Fibroblast of skin of scalp (primary cell): ENCODE measurements around the gene DNM2.
A peak's percentile ranks its signal among the peaks of the same experiment; 100 is the strongest.
"Not testable (repeated sequence)": the region's sequence is repeated elsewhere in the genome, so short reads cannot be mapped to it uniquely, and the experiment has no call there.

Source experiments
- DNase-seq: peaks from one replicate; pipeline ENCODE4 v3.0.0-alpha.2; 2013

DNM2 gene

DNA sequence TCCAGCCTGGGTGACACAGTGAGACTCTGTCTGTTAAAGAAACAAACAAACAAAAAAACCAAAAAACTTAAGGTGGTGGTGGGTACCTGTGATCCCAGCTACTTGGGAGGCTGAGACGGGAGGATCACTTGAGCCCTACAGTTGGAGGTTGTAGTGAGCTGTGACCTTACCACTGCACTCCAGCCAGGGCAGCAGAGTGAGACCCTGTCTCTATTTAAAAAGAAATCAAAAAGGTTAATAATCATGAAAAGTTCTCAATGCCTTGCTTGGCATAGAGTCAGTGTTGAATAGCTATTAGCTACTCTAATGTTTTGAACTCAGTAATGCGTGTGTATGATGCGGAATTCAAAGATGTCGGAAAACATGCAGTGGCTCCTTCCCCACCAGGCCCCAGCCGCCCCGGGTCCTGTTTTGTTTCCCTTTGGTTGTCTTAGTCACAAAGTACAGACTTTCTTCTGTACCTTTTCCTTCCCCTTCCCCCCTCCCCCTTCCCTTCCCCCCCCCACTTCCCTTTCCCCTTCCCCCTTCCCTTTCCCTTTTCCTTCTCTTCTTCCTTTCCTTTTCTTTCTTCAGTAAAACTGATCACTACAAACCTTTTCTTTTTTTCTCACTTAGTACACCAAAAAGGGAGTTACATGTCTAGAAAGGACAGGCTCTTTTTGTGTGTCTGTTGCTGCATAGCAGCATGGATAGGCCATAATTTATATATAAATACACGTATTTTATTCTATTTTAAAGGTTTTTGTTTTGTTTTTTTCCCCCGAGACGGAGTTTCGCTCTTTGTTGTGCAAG lies 35.2 kb downstream of the DNM2 start:
- no peak for DNase-seq

- DNase-seq: no peak
Observed at GRCh38 chr19:10756371-10756770, 38.5 kb downstream of the DNM2 start.

DNA sequence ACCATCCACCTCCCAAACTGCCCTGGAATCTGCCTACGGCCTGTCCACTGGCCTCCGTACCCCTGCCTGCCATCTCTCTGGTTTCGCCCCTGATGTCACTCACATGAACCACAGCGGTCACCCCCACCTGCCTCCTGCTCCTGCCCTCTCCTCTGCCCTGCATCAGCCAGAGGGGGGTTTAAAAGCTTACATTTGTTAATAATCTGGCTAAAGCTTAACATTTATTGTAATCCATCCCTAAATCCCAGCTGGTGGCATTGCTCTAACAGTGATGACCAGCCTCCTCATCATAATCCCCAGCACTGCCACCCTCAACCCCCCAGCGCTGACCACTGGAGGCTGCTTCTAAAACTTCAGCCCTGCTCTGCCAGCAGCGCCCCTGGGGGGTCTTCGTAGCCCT lies 38.9 kb downstream of the DNM2 start:
- no peak for DNase-seq

DNA sequence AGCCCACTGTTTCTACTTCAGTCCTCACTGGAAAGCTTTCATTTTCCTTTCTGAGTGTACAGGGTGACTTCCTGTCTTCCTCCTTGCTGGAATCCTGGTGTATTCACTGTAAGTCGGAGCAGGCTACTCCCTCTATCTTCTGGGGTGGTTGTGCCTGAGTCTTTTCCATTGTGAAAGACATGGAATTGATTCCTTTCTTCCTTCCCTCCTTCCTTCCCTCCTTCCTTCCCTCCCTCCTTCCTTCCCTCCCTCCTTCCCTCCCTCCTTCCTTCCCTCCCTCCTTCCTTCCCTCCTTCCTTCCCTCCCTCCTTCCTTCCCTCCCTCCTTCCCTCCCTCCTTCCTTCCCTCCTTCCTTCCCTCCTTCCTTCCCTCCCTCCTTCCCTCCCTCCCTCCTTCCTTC lies 40.2 kb downstream of the DNM2 start:
- DNase-seq: not testable (repeated sequence)

DNA sequence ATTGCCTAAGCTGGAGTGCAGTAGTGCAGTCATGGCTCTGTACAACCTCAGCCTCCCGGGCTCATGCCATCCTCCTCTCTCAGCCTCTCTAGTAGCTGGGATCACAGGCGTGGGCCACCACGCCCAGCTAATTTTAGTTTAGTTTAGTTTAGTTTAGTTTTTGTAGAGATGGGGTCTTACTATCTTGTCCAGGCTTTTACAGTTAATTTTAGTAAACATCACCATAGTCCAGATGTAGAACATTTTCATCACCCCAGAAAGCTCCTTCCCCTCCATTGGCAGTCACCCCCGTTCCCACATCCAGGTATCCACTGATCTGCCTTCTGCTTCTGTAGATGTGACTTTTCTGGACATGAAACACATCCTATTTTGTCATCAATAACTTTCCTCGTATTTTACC lies 41.1 kb downstream of the DNM2 start:
- no peak for DNase-seq

DNA sequence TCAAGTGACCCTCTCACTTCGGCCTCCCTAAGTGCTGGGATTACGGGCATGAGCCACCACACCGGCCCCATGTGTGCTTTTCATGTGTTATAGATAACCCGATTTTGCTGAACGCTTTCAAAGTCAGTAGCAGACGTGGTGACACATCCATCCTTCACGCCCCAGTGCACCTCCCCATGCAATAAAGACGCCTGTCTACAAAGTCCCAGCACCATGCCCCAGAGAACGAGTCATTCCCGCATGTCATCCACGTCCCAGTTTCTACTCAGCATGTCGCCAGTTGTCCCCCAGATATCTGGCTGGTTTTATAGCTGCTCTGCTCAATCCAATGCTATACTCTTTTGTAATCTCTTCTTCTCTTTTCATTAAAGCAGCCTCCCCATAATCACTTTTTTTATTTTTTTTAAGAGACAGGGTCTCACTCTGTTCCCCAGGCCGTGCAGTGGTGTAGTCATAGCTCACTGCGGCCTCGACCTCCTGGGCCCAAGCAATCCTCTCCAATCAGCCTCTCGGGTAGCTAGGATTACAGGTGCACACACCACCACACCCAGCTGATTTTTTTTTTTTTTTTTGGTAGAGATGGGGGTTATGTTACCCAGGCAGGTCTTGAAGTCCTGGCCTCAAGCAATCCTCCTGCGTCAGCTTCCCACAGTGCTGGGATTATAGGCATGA lies 42.5 kb downstream of the DNM2 start:
- peak; percentile 46 for DNase-seq

DNA sequence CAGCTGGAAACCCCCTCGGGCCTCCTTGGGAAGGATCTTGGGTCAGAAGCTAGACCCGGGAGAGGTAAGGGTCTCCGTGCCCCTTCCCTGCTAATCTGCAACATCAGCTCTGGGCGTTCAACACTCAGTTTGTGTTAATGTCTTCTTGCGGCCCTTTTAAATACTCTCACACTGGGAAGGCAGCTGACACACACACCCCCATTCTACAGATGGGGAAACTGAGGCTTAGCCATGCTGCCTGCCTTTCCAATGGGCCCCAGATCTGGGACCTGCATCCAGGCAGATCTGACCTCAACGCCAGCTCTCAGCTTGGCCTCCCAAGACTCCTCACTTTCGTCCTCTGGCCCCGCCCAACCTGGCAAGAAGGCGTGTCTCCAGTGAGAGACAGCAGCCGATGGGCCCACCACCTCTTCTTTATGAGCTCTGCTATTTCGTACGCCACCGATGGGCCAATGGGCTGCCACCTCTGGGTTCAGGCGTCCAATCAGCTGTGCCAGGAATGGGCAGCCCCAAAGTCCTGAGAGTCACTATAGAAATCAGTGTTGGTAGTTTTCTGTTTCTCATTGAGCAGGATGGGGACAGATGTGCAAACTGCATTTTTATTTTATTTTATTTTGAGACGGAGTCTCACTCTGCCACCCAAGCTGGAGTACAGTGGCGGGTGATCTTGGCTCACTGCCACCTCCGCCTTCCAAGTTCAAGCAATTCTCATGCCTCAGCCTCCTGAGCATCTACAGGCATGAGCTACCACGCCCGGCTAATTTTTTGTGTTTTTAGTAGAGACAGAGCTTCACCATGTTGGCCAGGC lies 43.8 kb downstream of the DNM2 start:
- peak; percentile 16 for DNase-seq

GRCh38 chr19:10762656-10763055 lies 44.8 kb downstream of the DNM2 start:
- no peak for DNase-seq

GRCh38 chr19:10763411-10763810 lies 45.5 kb downstream of the DNM2 start:
- DNase-seq: no peak

DNA sequence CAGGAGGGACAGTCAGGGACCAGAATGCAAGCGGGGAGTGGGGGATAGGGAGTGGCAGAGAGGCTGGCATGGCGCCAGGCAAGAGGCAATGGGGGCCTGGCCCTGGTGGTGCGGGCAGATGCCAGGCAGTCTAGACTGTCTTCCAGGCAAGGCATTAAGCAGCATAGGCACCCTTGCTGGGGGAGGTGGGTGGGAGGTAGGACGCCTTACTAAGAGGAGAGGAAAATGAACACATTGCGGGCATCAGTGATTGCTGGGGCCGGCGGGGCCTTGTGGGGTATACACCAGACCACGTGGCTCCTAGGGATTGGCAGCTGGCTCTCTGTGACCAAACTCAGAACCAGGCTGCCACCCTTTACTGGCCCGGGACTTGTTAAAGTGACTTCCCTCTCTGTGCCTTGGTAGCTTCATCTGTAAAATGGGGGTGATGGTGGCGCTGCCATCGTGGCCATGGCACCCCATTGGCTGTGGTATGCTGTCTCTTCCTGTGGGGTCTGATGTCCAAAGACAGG lies 46.0 kb downstream of the DNM2 start:
- no peak for DNase-seq

GRCh38 chr19:10764340-10764894 lies 46.5 kb downstream of the DNM2 start:
- no peak for DNase-seq

GRCh38 chr19:10766049-10766623 lies 48.3 kb downstream of the DNM2 start:
- DNase-seq: no peak

GRCh38 chr19:10766671-10767201 lies 48.9 kb downstream of the DNM2 start:
- peak; percentile 34 for DNase-seq

DNA sequence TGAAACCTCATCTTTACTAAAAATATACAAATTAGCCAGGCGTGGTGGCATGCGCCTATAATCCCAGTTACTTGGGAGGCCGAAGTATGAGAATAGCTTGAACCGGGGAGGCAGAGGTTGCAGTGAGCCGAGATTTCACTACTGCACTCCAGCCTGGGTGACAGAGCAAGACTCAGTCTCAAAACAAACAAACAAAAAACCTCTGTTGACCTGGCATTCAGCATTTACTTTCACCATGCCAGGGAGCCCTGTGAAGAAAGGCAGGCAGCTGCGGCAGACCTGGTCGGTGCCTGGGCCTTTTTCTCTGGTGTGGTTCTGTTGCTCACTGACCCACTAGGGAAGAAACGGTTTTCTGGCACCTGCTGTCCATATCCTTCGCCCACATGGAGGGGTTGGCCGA lies 49.8 kb downstream of the DNM2 start:
- DNase-seq: no peak

DNA sequence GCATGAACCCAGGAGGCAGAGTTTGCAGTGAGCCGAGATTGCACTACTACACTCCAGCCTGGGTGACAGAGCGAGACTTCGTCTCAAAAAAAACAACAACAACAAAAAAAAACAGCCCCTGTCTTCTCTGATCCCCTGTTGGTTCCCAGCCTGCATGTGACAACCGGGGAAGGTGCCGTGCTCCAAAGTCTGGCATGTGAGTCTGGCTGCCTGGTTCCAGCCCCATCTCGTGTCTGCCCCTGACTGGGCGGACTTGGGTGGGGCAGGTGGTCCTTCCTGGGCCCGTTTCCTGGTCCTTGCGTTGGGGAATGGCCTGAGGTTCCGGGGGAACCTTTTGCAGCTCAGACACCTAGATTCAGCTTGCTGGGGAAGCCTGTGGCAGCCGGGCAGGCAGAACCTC lies 50.5 kb downstream of the DNM2 start:
- no peak for DNase-seq

DNA sequence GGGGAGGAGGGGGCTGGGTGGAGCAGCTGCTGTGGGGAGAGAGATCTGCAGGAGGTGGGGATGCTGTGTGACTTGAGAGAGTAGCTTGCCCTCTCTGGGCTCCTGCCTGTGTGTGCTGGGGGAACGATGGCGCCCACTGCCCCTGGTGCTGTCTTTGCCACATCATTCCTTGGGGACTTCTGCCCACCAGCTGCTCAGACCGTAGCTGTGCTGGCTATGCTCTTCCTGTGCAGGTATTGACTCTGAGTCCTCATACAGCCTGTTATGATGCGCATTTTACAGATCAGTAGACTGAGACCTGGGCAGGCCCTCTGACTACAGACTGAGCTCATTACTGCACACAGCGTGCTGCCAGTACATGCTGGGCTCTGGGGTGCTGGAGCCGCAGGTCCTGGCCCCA lies 51.1 kb downstream of the DNM2 start:
- no peak for DNase-seq

GRCh38 chr19:10769533-10770491 lies 51.9 kb downstream of the DNM2 start:
- DNase-seq: peak; percentile 48

GRCh38 chr19:10773969-10774368 lies 56.1 kb downstream of the DNM2 start:
- DNase-seq: no peak

- DNase-seq: no peak
Observed at GRCh38 chr19:10774893-10775292, 57.0 kb downstream of the DNM2 start.

GRCh38 chr19:10776900-10777650 lies 59.2 kb downstream of the DNM2 start:
- DNase-seq: no peak
